Endothelial cell of umbilical vein (primary cell): ENCODE measurements around the gene CLSTN1. TPM values are rescaled to one million over a fixed set of nuclear protein-coding genes. Genes with fewer than 3 reads are reported as not detected.

Experiments used
- BruUV-seq: library from RNA; stranded (reverse); fragments of 400-500 nt; replicated peaks from 2 replicates; lab custom pipeline; 2021; lab: Mats Ljungman, UMichigan
- CTCF ChIA-PET: fragments of 300-600, 350-600 bp; sonication (Branson Sonifier 250); formaldehyde crosslinking; loops from one replicate; lab custom pipeline; 2021; ENCODE audit warnings: antibody characterized with exemption, inconsistent platforms; lab: Charles Lee
- POLR2A ChIA-PET: fragments of 300-600, 350-600 bp; sonication (Branson Sonifier 250); formaldehyde crosslinking; loops from one replicate; lab custom pipeline; 2021; ENCODE audit warnings: antibody characterized with exemption, inconsistent platforms; lab: Charles Lee
- DNase-seq: peaks from one replicate; pipeline ENCODE4 v3.0.0-alpha.2; 2011; ENCODE audit warnings: low read depth, low spot score
- FAIRE-seq: peaks from 2 replicates; lab custom pipeline; 2011; peaks lifted over from hg19 to GRCh38; lab: Jason Lieb, UNC
- H2AFZ ChIP-seq: 2 replicates; pipeline ENCODE4 v1.6.0; 2012; ENCODE audit warnings: low read depth, low read length, control low read depth, inconsistent platforms
- H3K27ac ChIP-seq: 2 replicates; pipeline ENCODE4 v1.5.1; 2011; ENCODE audit warnings: low read depth, mild to moderate bottlenecking, control low read depth, low read length, moderate library complexity; ENCODE audit not compliant: insufficient read depth
- H3K27me3 ChIP-seq, 2 experiments: 2 replicates each; pipeline versions ENCODE4 v1.6.0 to v1.6.1; 2011; ENCODE audit warnings: low read length in 2 of 2, mixed read lengths in 1 of 2; ENCODE audit not compliant: control insufficient read depth in 2 of 2, insufficient read depth in 2 of 2
- H3K36me3 ChIP-seq, 2 experiments: 2 replicates in 1 of 2; 3 replicates in 1 of 2; pipeline ENCODE4 v1.5.1; 2011; ENCODE audit warnings: low read length in 2 of 2, mild to moderate bottlenecking in 1 of 2, moderate library complexity in 1 of 2; ENCODE audit not compliant: control insufficient read depth in 2 of 2, insufficient read depth in 2 of 2; ENCODE audit errors: extremely low read depth in 1 of 2
- H3K4me1 ChIP-seq: 3 replicates; pipeline ENCODE4 v1.5.1; 2011; ENCODE audit warnings: mild to moderate bottlenecking, low read length; ENCODE audit not compliant: control insufficient read depth, insufficient read depth; ENCODE audit errors: extremely low read depth
- H3K4me2 ChIP-seq: 2 replicates; pipeline ENCODE4 v1.6.1; 2011; ENCODE audit warnings: low read length, control low read depth, mixed read lengths; ENCODE audit not compliant: insufficient read depth
- H3K4me3 ChIP-seq, 3 experiments: fragments of 200-600 bp in 1 of 3; sonication (generic), shearing (Covaris generic) in 1 of 3; replicated peaks in 1 of 3; 2 replicates each; pipeline ENCODE4 v1.5.1; 2011 to 2016; ENCODE audit warnings: control low read depth in 3 of 3, low read length in 3 of 3, mild to moderate bottlenecking in 2 of 3, inconsistent platforms in 1 of 3, low read depth in 1 of 3, moderate library complexity in 1 of 3; ENCODE audit not compliant: insufficient read depth in 1 of 3
- H3K79me2 ChIP-seq: 2 replicates; pipeline ENCODE4 v1.6.0; 2012; ENCODE audit warnings: low read length, inconsistent platforms; ENCODE audit not compliant: control insufficient read depth, insufficient read depth
- H3K9ac ChIP-seq: replicated peaks from 2 replicates; pipeline ENCODE3; 2011; ENCODE audit warnings: low read length, control low read depth; ENCODE audit not compliant: insufficient read depth; ENCODE audit errors: extremely low read depth
- H3K9me1 ChIP-seq: replicated peaks from 3 replicates; pipeline ENCODE4 v1.6.0; 2011; ENCODE audit warnings: mild to moderate bottlenecking, low read length; ENCODE audit not compliant: control insufficient read depth, insufficient read depth; ENCODE audit errors: extremely low read depth
- H3K9me3 ChIP-seq: replicated peaks from 2 replicates; pipeline ENCODE4 v1.5.1; 2012; ENCODE audit warnings: low read length, inconsistent platforms; ENCODE audit not compliant: control insufficient read depth, insufficient read depth
- H4K20me1 ChIP-seq: replicated peaks from 2 replicates; pipeline ENCODE3; 2011; ENCODE audit warnings: mild to moderate bottlenecking, low read length; ENCODE audit not compliant: control insufficient read depth, insufficient read depth; ENCODE audit errors: extremely low read depth
- EZH2 ChIP-seq: IDR thresholded peaks from 2 replicates; pipeline ENCODE4 v1.6.1; 2012; ENCODE audit warnings: borderline replicate concordance, low read depth, mild to moderate bottlenecking, moderate library complexity, low read length, inconsistent platforms; ENCODE audit not compliant: severe bottlenecking
- FOS ChIP-seq: IDR thresholded peaks from 2 replicates; pipeline ENCODE4 v1.6.1; 2011; ENCODE audit warnings: mild to moderate bottlenecking, low read length, moderate library complexity, borderline replicate concordance; ENCODE audit not compliant: insufficient read depth
- GATA2 ChIP-seq: IDR thresholded peaks from 2 replicates; pipeline ENCODE4 v1.7.0; 2011; ENCODE audit warnings: low read depth, mild to moderate bottlenecking, moderate library complexity, mixed read lengths, low read length; ENCODE audit not compliant: insufficient read length, insufficient read depth
- JUN ChIP-seq: IDR thresholded peaks from 2 replicates; pipeline ENCODE4 v1.6.1; 2011; ENCODE audit warnings: borderline replicate concordance, low read depth; ENCODE audit not compliant: insufficient read length, insufficient read depth
- MAX ChIP-seq: IDR thresholded peaks from 2 replicates; pipeline ENCODE4 v1.6.1; 2011; ENCODE audit not compliant: insufficient read depth, insufficient read length
- MYC ChIP-seq: IDR thresholded peaks from one replicate; pipeline ENCODE4 v1.6.1; 2011; ENCODE audit warnings: mild to moderate bottlenecking, low read depth, low read length
- POLR2A ChIP-seq: IDR thresholded peaks from 2 replicates; pipeline ENCODE4 v1.6.1; 2012; ENCODE audit warnings: low read depth, mild to moderate bottlenecking, control low read depth, low read length
- POLR2AphosphoS5 ChIP-seq: IDR thresholded peaks from 2 replicates; pipeline ENCODE4 v1.6.1; 2012; ENCODE audit warnings: low read depth, mild to moderate bottlenecking, control low read depth, low read length, moderate library complexity; ENCODE audit not compliant: insufficient read depth
- dilution Hi-C: fragments of 300-500 bp; cut with MboI; formaldehyde crosslinking; loops from one replicate; pipeline ENCODE4 v1.15.0; 2019; ENCODE audit warnings: low sequenced_read_pairs; ENCODE audit not compliant: extremely low pct_ligation_motif_present
- intact Hi-C: fragments of 100-400 bp; cut with micrococcal nuclease; formaldehyde crosslinking; loops from one replicate; pipeline ENCODE4 v1.10.0; 2022
- polyA plus RNA-seq, 4 experiments: library from polyadenylated mRNA; depleted of rRNA in 3 of 4; stranded (reverse) in 3 of 4; unstranded in 1 of 4; fragments of >200 nt; gene quantifications; 2 replicates each; pipeline versions ENCODE4 v1.2.1 to v1.2.3, GENCODE V29; 2011 to 2012; ENCODE audit warnings: missing spikeins in 1 of 4
- total RNA-seq: library from RNA; stranded (reverse); gene quantifications from 2 replicates; pipeline ENCODE4 v1.2.3, GENCODE V29; 2021
- TF ChIP-seq, protein P1 (sequence below), 2 donors: IDR thresholded peaks; 1 replicate in 1 of 2; 2 replicates in 1 of 2; pipeline ENCODE4 v1.5.1; 2011; ENCODE audit warnings: low read length in 2 of 2, mild to moderate bottlenecking in 2 of 2, moderate library complexity in 2 of 2, control low read depth in 1 of 2, inconsistent platforms in 1 of 2, low read depth in 1 of 2; ENCODE audit not compliant: insufficient read depth in 1 of 2; ENCODE audit errors: extremely low read depth in 1 of 2

Gene CLSTN1
- total and polyA plus RNA-seq, 2 donors (not counting 3 experiments of a cell fraction or from before 2014, with no cell fraction given), result 49.1 to 130 TPM

DNA sequence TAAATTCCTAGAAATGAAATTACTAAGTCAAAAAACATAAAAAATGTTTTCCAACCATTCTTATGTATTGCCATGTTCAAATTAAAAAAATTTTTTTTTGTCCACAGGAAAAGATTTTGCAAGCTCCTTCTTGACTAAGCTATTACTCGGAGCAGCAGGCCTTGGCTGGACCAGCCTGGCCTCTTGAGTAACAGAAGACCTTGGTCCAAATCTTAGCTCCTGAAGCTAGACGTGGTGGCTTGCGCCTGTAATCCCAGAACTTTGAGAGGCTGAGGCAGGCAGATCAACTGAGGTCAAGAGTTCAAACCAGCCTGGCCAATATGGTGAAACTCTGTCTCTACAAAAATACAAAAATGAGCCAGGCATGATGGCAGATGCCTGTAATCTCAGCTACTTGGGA, 77.6 kb downstream of the CLSTN1 start:
- no peaks in the 10 kb centered on the region for H3K27me3 ChIP-seq
- no peaks in the 10 kb centered on the region for H4K20me1 ChIP-seq
- no peak for FAIRE-seq
- H3K9me3 ChIP-seq, result no peaks in the 10 kb centered on the region
- DNase-seq, result no peak
- ChIA-PET CTCF (interaction anchor here (1.0 kb wide), 1 partner anchor 10 kb away, joined by 3 read pairs; no protein-coding TSS in a partner anchor), POLR2A (interaction anchor here (0.7 kb wide), 1 partner anchor 77 kb away, joined by 3 read pairs; no protein-coding TSS in a partner anchor)
- peaks cover 10 to 20% of the 10 kb centered on the region in 2 experiments for H3K36me3 ChIP-seq
- no peak overlapping the region for H3K27ac ChIP-seq
- dilution Hi-C loops, result no loop called here
- intact Hi-C loops, result no loop called here
- no TSS peak for BruUV-seq
- no peaks in the 10 kb centered on the region for H3K9me1 ChIP-seq
- no peaks in the 10 kb centered on the region for H3K79me2 ChIP-seq
- H3K4me1 ChIP-seq, result no peaks in the 10 kb centered on the region
- H2AFZ ChIP-seq, result no peak overlapping the region
- no peak overlapping the region for H3K9ac ChIP-seq
- TF ChIP-seq JUN, result no peak
- H3K4me3 ChIP-seq, result no peak overlapping the region
- no peak overlapping the region for H3K4me2 ChIP-seq

DNA sequence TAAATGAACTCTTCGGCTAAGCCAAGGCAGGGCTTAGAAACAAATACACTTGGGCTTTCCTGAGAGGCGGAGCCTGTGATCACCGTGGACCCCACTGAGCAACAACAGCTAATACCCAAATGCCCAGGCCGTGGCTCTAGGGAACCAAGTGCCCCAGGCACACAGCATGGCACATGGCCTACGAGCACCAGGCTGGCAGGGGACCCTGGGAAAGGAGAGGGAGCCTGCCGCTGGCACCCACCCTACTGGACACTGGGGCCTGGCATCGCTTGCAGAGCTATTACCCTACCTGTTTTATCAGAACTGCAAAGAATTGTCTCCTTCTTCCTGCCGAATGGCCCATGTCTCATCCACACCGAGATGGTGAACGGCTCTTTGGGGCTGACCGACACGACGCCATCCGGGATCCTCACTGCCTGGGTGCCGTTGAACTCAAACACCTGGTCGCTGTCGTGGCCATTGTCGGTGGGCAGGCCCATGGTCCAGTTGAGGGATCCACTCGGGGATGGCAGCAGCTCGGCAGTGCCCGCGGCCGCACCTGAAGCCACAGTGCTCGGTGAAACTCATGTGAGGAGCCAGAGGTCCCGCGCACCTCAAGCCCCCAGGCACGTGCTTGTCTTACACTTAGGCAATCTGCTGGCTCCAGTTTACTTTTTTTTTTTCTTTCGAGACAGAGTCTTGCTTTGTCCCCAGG, 79.5 kb downstream of the CLSTN1 start:
- no peak overlapping the region for H3K4me2 ChIP-seq
- H3K9ac ChIP-seq, result no peak overlapping the region
- no peaks in the 10 kb centered on the region for H3K4me1 ChIP-seq
- intact Hi-C loops, result no loop called here
- TF ChIP-seq, protein P1, sequence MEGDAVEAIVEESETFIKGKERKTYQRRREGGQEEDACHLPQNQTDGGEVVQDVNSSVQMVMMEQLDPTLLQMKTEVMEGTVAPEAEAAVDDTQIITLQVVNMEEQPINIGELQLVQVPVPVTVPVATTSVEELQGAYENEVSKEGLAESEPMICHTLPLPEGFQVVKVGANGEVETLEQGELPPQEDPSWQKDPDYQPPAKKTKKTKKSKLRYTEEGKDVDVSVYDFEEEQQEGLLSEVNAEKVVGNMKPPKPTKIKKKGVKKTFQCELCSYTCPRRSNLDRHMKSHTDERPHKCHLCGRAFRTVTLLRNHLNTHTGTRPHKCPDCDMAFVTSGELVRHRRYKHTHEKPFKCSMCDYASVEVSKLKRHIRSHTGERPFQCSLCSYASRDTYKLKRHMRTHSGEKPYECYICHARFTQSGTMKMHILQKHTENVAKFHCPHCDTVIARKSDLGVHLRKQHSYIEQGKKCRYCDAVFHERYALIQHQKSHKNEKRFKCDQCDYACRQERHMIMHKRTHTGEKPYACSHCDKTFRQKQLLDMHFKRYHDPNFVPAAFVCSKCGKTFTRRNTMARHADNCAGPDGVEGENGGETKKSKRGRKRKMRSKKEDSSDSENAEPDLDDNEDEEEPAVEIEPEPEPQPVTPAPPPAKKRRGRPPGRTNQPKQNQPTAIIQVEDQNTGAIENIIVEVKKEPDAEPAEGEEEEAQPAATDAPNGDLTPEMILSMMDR (IDR thresholded peaks at IDR 0.05; ENCODE audit: extremely low read depth in 1 of 2, insufficient read depth in 1 of 2, low read depth in 1 of 2, low read length in 2 of 2), result no peak
- no peak for TF ChIP-seq GATA2
- no peak for TF ChIP-seq FOS
- no peak for TF ChIP-seq JUN
- no peak for TF ChIP-seq EZH2
- TF ChIP-seq POLR2AphosphoS5, result no peak
- no peak for TF ChIP-seq MYC
- TF ChIP-seq MAX, result no peak
- no peak for TF ChIP-seq POLR2A
- dilution Hi-C loops, result no loop called here
- CTCF ChIA-PET, result no interaction called here
- no TSS peak for BruUV-seq
- H3K9me1 ChIP-seq, result no peaks in the 10 kb centered on the region
- DNase-seq (no peak), FAIRE-seq (no peak)
- H3K4me3 ChIP-seq, result no peak overlapping the region
- peaks cover 14 to 18% of the 10 kb centered on the region in 2 experiments for H3K36me3 ChIP-seq
- no peaks in the 10 kb centered on the region for H3K9me3 ChIP-seq
- no peaks in the 10 kb centered on the region for H3K79me2 ChIP-seq
- no peak overlapping the region for H3K27ac ChIP-seq
- POLR2A ChIA-PET, result no interaction called here
- no peak overlapping the region for H2AFZ ChIP-seq
- H3K27me3 ChIP-seq, result no peaks in the 10 kb centered on the region
- H4K20me1 ChIP-seq, result no peaks in the 10 kb centered on the region
